GM23338 (cell line): ENCODE results near the gene TMEM51. TPM values are rescaled to one million over a fixed set of nuclear protein-coding genes. Genes with fewer than 3 reads are reported as not detected.
A peak's percentile ranks its signal among the peaks of the same experiment; 100 is the strongest.

Source experiments
- ATAC-seq: fragments of 200-7000 bp; cut with Tn5 transposase; 3 replicates; pipeline ENCODE4 v1.9.1; 2020
- DNase-seq: peaks from one replicate; pipeline ENCODE4 v3.0.0-alpha.2; 2015; ENCODE audit warnings: low spot score
- H2AFZ ChIP-seq: fragments of 200-600 bp; sonication (generic); 2 replicates; pipeline ENCODE4 v1.8.0; 2016; ENCODE audit warnings: antibody characterized with exemption, mild to moderate bottlenecking, moderate library complexity
- H3F3A ChIP-seq: fragments of 200-600 bp; sonication (generic); replicated peaks from 2 replicates; pipeline ENCODE4 v1.8.0; 2017; ENCODE audit warnings: antibody characterized with exemption, mixed run types, low read depth
- H3K27ac ChIP-seq: fragments of 200-600 bp; sonication (generic); 2 replicates; pipeline ENCODE4 v1.6.1; 2016; ENCODE audit warnings: low read depth
- H3K27me3 ChIP-seq: fragments of 200-600 bp; sonication (generic); 2 replicates; pipeline ENCODE4 v1.8.0; 2016; ENCODE audit warnings: mild to moderate bottlenecking, mixed run types, moderate library complexity; ENCODE audit not compliant: insufficient read depth
- H3K36me3 ChIP-seq: fragments of 200-600 bp; sonication (generic); 2 replicates; pipeline ENCODE4 v1.8.0; 2016; ENCODE audit warnings: mild to moderate bottlenecking; ENCODE audit not compliant: insufficient read depth
- H3K4me1 ChIP-seq: fragments of 200-600 bp; sonication (generic); 2 replicates; pipeline ENCODE4 v1.8.0; 2016; ENCODE audit warnings: mild to moderate bottlenecking, moderate library complexity; ENCODE audit not compliant: insufficient read depth
- H3K4me2 ChIP-seq: fragments of 200-600 bp; sonication (generic); 2 replicates; pipeline ENCODE4 v1.7.1; 2017; ENCODE audit warnings: mixed run types
- H3K4me3 ChIP-seq: fragments of 200-600 bp; sonication (generic); 2 replicates; pipeline ENCODE4 v1.6.1; 2016; ENCODE audit warnings: mixed run types
- H3K79me2 ChIP-seq: fragments of 200-600 bp; sonication (generic); replicated peaks from 2 replicates; pipeline ENCODE4 v1.8.0; 2017; ENCODE audit warnings: mild to moderate bottlenecking; ENCODE audit not compliant: insufficient read depth
- H3K9me2 ChIP-seq: fragments of 200-600 bp; sonication (generic); 2 replicates; pipeline ENCODE4 v1.8.0; 2017; ENCODE audit not compliant: insufficient read depth
- H4K20me1 ChIP-seq: fragments of 200-600 bp; sonication (generic); replicated peaks from 2 replicates; pipeline ENCODE4 v1.8.0; 2017; ENCODE audit warnings: mild to moderate bottlenecking; ENCODE audit not compliant: insufficient read depth
- H3K27ac Mint-ChIP-seq: 2 replicates; pipeline ENCODE4 v1.8.0; 2020; ENCODE audit warnings: inconsistent platforms, mild to moderate bottlenecking, moderate library complexity, mixed read lengths
- H3K27me3 Mint-ChIP-seq: 3 replicates; pipeline ENCODE4 v1.8.0; 2022; ENCODE audit warnings: low read depth, mild to moderate bottlenecking, moderate library complexity, mixed read lengths, inconsistent platforms; ENCODE audit not compliant: insufficient read depth, poor library complexity
- H3K36me3 Mint-ChIP-seq: 3 replicates; pipeline ENCODE4 v1.8.0; 2021; ENCODE audit warnings: low read depth, mild to moderate bottlenecking, inconsistent platforms, moderate library complexity, mixed read lengths
- H3K4me1 Mint-ChIP-seq: 3 replicates; pipeline ENCODE4 v1.8.0; 2020; ENCODE audit warnings: mild to moderate bottlenecking, inconsistent platforms, mixed read lengths
- H3K4me3 Mint-ChIP-seq: 3 replicates; pipeline ENCODE4 v1.8.0; 2021; ENCODE audit warnings: moderate library complexity, mild to moderate bottlenecking, inconsistent platforms, mixed read lengths
- H3K9me3 Mint-ChIP-seq: 3 replicates; pipeline ENCODE4 v1.8.0; 2020; ENCODE audit warnings: moderate library complexity, mild to moderate bottlenecking, inconsistent platforms, mixed read lengths
- EZH2 ChIP-seq: fragments of 200-600 bp; sonication (generic); IDR thresholded peaks from one replicate; pipeline ENCODE4 v1.8.0; 2017; ENCODE audit warnings: antibody characterized with exemption, mild to moderate bottlenecking, low read depth; ENCODE audit not compliant: unreplicated experiment
- EZH2phosphoT487 ChIP-seq: fragments of 200-600 bp; sonication (generic); IDR thresholded peaks from one replicate; pipeline ENCODE4 v1.8.1; 2018; ENCODE audit warnings: antibody characterized with exemption; ENCODE audit not compliant: unreplicated experiment
- JUNB ChIP-seq: IDR thresholded peaks from one replicate; pipeline ENCODE4 v1.6.1; 2016; ENCODE audit warnings: antibody characterized with exemption; ENCODE audit not compliant: unreplicated experiment
- NANOG ChIP-seq: IDR thresholded peaks from 2 replicates; pipeline ENCODE4 v1.6.1; 2016; ENCODE audit warnings: antibody characterized with exemption, borderline replicate concordance
- POLR2AphosphoS5 ChIP-seq: IDR thresholded peaks from 2 replicates; pipeline ENCODE4 v1.6.1; 2016; ENCODE audit warnings: antibody characterized with exemption, low read depth
- STAT1 ChIP-seq: IDR thresholded peaks from one replicate; pipeline ENCODE4 v1.6.1; 2016; ENCODE audit warnings: antibody characterized with exemption; ENCODE audit not compliant: unreplicated experiment
- ZNF114 ChIP-seq: fragments of 250-450 bp; sonication (Bioruptor Pico); IDR thresholded peaks from 2 replicates; pipeline ENCODE4 v1.5.0; 2020; ENCODE audit warnings: mild to moderate bottlenecking, moderate library complexity
- ZNF331 ChIP-seq: fragments of 250-450 bp; sonication (Bioruptor Pico); IDR thresholded peaks from 2 replicates; pipeline ENCODE4 v1.5.0; 2020; ENCODE audit warnings: low read depth, mild to moderate bottlenecking, moderate library complexity
- polyA plus RNA-seq: library from polyadenylated mRNA; unstranded; fragments of >200 nt; fragmentation: Nextera tagmentation; extraction: Ambion mirVana; gene quantifications from 2 replicates; pipeline ENCODE4 v1.2.1, GENCODE V29; 2016
- total RNA-seq: library from RNA; depleted of rRNA; stranded (reverse); fragments of >200 nt; shearing (Covaris generic); gene quantifications from 2 replicates; pipeline ENCODE4 v1.2.3, GENCODE V29; 2014
- TF ChIP-seq, protein P1 (sequence below), 2 experiments: fragments of 200-600 bp in 1 of 2; sonication (generic) in 1 of 2; conservative IDR thresholded peaks; 2 replicates each; pipeline versions ENCODE4 v1.5.1 to v1.6.1; 2016 to 2017; ENCODE audit warnings: antibody characterized with exemption in 2 of 2, low read depth in 2 of 2, mild to moderate bottlenecking in 2 of 2, moderate library complexity in 1 of 2
- TF ChIP-seq, protein P2 (sequence below): IDR thresholded peaks from 2 replicates; pipeline ENCODE4 v1.6.1; 2016; ENCODE audit warnings: antibody characterized with exemption
- TF ChIP-seq, protein P3 (sequence below): fragments of 250-450 bp; sonication (Bioruptor Pico); IDR thresholded peaks from 2 replicates; pipeline ENCODE4 v1.5.0; 2020; ENCODE audit warnings: mild to moderate bottlenecking, moderate library complexity

The TMEM51 gene
- total and polyA plus RNA-seq, 2 experiments from 2014 or later, result 4.0 to 5.2 TPM

DNA sequence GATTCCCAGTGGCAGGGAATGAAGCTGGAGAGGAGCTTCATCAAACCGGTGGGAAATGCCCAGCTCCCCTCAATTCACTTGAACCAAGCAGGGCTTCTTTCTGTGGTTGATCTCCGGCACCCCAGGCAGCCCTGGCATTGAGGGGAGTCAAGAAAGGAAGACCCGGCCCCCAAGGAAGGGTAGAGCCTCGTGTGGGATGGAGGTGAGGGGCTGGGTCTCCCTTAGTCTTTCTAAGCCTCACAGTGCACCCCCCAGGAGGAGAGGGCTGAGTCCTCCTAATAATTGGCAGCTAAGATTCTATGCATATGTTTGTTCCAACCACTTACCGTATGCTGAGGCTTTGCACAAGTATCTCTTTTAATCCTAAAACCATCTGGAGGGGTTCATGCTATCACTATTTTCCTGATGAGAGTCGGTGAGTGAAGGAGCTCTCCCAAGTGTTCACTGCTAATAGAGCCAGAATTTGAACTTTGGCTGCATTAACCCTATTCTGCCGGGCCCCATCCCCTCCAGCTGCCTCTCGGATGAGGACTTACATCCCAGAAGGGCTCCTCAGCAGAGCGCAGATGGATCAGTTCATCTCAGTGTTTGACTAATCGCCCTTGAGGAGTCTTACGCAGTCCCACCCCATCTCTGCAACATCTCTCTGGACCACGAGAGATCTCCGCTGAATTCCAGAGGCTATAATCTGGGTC lies 33.1 kb upstream of the TMEM51 start (continued):
- TF ChIP-seq STAT1, result no peak
- TF ChIP-seq, protein P1, sequence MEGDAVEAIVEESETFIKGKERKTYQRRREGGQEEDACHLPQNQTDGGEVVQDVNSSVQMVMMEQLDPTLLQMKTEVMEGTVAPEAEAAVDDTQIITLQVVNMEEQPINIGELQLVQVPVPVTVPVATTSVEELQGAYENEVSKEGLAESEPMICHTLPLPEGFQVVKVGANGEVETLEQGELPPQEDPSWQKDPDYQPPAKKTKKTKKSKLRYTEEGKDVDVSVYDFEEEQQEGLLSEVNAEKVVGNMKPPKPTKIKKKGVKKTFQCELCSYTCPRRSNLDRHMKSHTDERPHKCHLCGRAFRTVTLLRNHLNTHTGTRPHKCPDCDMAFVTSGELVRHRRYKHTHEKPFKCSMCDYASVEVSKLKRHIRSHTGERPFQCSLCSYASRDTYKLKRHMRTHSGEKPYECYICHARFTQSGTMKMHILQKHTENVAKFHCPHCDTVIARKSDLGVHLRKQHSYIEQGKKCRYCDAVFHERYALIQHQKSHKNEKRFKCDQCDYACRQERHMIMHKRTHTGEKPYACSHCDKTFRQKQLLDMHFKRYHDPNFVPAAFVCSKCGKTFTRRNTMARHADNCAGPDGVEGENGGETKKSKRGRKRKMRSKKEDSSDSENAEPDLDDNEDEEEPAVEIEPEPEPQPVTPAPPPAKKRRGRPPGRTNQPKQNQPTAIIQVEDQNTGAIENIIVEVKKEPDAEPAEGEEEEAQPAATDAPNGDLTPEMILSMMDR (conservative IDR thresholded peaks at IDR 0.05; ENCODE audit: low read depth in 2 of 2), result no peak
- no peak for TF ChIP-seq NANOG
- no peak for TF ChIP-seq JUNB

DNA sequence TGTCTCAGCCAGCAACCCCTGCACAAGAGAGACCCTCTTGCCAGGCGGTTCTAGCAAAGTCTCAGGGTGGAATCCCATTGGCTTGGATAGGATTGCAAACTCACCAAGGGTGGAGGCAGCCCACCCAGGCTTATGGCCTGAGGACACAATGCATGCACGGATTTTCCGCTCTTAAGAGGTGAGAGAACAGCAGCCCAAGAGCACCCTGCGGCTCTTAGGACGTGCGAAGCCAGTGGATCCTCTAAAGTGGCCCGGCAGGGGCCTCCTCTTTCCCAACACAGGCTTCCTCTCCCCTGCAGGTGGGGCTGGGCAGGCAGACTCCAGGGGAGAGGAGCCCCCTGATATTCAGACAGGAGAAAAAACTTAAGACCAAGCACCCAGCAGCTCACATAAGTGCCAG lies 31.2 kb upstream of the TMEM51 start:
- Histone ChIP-seq H3F3A (no peaks in the 10 kb centered on the region), H3K4me3 (no peak overlapping the region), H3K36me3 (no peaks in the 10 kb centered on the region), H3K27ac (no peak overlapping the region), H3K4me2 (no peak overlapping the region), H4K20me1 (no peaks in the 10 kb centered on the region), H3K79me2 (no peaks in the 10 kb centered on the region), H3K4me1 (no peaks in the 10 kb centered on the region), H3K27me3 (no peaks in the 10 kb centered on the region), H3K9me2 (0 out of 2 replicates have a peak, but pooled peaks cover 3% of the 10 kb centered on the region), H2AFZ (no peak overlapping the region)
- ATAC-seq (peak; percentile 61), DNase-seq (no peak)
- Mint-ChIP-seq H3K27me3 (peaks cover 4% of the 10 kb centered on the region), H3K4me3 (no peak overlapping the region), H3K9me3 (no peaks in the 10 kb centered on the region), H3K4me1 (no peaks in the 10 kb centered on the region; the same call in 2 of the 3 replicates), H3K36me3 (no peaks in the 10 kb centered on the region), H3K27ac (no peak overlapping the region)
- TF ChIP-seq JUNB (no peak), POLR2AphosphoS5 (no peak), STAT1 (no peak), EZH2 (no peak), ZNF114 (CRISPR knock-in tag) (no peak), NANOG (no peak), EZH2phosphoT487 (no peak), ZNF331 (no peak)
- TF ChIP-seq, protein P2, sequence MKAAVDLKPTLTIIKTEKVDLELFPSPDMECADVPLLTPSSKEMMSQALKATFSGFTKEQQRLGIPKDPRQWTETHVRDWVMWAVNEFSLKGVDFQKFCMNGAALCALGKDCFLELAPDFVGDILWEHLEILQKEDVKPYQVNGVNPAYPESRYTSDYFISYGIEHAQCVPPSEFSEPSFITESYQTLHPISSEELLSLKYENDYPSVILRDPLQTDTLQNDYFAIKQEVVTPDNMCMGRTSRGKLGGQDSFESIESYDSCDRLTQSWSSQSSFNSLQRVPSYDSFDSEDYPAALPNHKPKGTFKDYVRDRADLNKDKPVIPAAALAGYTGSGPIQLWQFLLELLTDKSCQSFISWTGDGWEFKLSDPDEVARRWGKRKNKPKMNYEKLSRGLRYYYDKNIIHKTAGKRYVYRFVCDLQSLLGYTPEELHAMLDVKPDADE, result no peak
- TF ChIP-seq, protein P1 (conservative IDR thresholded peaks at IDR 0.05; ENCODE audit: low read depth in 2 of 2), result no peak
- TF ChIP-seq, protein P3, sequence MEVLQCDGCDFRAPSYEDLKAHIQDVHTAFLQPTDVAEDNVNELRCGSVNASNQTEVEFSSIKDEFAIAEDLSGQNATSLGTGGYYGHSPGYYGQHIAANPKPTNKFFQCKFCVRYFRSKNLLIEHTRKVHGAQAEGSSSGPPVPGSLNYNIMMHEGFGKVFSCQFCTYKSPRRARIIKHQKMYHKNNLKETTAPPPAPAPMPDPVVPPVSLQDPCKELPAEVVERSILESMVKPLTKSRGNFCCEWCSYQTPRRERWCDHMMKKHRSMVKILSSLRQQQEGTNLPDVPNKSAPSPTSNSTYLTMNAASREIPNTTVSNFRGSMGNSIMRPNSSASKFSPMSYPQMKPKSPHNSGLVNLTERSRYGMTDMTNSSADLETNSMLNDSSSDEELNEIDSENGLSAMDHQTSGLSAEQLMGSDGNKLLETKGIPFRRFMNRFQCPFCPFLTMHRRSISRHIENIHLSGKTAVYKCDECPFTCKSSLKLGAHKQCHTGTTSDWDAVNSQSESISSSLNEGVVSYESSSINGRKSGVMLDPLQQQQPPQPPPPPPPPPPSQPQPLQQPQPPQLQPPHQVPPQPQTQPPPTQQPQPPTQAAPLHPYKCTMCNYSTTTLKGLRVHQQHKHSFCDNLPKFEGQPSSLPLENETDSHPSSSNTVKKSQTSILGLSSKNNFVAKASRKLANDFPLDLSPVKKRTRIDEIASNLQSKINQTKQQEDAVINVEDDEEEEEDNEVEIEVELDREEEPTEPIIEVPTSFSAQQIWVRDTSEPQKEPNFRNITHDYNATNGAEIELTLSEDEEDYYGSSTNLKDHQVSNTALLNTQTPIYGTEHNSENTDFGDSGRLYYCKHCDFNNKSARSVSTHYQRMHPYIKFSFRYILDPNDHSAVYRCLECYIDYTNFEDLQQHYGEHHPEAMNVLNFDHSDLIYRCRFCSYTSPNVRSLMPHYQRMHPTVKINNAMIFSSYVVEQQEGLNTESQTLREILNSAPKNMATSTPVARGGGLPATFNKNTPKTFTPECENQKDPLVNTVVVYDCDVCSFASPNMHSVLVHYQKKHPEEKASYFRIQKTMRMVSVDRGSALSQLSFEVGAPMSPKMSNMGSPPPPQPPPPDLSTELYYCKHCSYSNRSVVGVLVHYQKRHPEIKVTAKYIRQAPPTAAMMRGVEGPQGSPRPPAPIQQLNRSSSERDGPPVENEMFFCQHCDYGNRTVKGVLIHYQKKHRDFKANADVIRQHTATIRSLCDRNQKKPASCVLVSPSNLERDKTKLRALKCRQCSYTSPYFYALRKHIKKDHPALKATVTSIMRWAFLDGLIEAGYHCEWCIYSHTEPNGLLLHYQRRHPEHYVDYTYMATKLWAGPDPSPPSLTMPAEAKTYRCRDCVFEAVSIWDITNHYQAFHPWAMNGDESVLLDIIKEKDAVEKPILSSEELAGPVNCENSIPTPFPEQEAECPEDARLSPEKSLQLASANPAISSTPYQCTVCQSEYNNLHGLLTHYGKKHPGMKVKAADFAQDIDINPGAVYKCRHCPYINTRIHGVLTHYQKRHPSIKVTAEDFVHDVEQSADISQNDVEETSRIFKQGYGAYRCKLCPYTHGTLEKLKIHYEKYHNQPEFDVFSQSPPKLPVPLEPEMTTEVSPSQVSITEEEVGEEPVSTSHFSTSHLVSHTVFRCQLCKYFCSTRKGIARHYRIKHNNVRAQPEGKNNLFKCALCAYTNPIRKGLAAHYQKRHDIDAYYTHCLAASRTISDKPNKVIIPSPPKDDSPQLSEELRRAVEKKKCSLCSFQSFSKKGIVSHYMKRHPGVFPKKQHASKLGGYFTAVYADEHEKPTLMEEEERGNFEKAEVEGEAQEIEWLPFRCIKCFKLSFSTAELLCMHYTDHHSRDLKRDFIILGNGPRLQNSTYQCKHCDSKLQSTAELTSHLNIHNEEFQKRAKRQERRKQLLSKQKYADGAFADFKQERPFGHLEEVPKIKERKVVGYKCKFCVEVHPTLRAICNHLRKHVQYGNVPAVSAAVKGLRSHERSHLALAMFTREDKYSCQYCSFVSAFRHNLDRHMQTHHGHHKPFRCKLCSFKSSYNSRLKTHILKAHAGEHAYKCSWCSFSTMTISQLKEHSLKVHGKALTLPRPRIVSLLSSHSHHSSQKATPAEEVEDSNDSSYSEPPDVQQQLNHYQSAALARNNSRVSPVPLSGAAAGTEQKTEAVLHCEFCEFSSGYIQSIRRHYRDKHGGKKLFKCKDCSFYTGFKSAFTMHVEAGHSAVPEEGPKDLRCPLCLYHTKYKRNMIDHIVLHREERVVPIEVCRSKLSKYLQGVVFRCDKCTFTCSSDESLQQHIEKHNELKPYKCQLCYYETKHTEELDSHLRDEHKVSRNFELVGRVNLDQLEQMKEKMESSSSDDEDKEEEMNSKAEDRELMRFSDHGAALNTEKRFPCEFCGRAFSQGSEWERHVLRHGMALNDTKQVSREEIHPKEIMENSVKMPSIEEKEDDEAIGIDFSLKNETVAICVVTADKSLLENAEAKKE (CRISPR knock-in tag), result no peak
